GM18909 (cell line): ENCODE measurements around the gene ADPRHL1.
"Not testable (repeated sequence)": the region's sequence is repeated elsewhere in the genome, so short reads cannot be mapped to it uniquely, and the experiment has no call there.

Source experiments
- ATAC-seq: cut with Tn5 transposase; IDR thresholded peaks from one replicate; pipeline ENCODE4 v1.9.1; 2021; ENCODE audit warnings: mild to moderate bottlenecking; ENCODE audit not compliant: unreplicated experiment, poor library complexity

The ADPRHL1 gene

DNA sequence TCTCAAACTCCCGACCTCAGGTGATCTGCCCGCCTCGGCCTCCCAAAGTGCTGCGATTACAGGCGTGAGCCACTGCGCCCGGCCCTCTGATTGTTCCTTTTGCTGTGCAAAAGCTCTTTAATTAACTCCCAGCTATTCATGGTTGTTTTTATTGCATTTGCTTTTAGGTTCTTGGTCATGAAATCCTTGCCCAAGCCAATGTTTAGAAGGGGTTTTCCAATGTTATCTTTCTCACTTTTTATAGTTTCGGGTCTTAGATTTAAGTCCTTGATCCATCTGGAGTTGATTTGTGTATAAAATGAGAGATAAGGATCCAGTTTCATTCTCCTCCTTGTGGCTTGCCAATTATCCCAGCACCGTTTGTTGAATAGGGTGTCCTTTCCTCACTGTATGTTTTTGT lies 70.2 kb downstream of the ADPRHL1 start:
- ATAC-seq, result no peak

DNA sequence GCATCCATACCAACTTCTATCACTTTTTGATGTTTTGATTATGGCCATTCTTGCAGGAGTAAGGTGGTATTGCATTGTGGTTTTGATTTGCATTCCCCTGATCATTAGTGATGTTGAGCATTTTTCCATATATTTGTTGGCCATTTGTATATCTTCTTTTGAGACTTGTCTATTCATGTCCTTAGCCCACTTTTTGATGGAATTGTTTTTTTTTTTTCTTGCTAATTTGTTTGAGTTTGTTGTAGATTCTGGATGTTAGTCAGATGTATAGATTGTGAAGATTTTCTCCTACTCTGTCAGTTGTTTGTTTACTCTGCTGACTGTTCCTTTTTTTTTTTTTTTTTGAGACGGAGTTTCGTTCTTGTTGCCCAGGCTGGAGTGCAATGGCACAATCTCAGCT lies 70.7 kb downstream of the ADPRHL1 start:
- not testable (repeated sequence) for ATAC-seq

- ATAC-seq, result no peak
These were observed 74.5 kb downstream of the ADPRHL1 start for GRCh38 chr13:113378825-113379224.

- ATAC-seq, result no peak
These were observed 78.6 kb downstream of the ADPRHL1 start for GRCh38 chr13:113374511-113375175.

DNA sequence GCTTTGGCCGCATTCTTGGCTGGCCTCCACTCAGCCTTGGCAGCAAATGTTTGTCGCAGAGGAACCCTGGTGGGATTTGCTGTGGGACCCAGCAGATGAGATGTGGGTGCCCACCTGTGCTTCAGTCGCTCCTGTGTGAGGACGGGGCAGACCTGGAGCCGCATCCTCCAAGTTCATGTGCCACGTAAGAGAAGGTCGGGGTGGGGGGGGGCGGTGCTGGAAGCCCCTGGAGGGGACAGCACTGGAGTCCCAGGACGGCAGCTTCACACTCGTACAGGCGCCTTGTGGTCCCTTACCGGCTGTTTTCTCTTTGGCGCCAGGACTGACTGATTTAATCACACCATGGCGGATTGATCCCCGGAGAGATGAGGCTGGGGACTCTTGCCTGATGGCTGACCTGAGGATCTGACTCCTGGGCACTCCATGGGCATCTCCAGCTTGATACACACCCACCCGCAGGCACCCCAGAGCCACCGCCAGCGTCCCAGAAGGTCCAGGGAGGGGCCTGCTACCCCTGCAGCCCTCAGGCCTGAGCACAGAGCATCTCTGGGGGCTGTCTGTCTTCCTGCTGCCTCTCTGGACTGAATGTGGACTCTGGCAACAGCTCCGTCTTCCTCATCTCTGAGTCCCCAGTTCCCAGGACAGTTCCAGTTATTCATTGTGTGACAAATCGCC lies 79.3 kb downstream of the ADPRHL1 start:
- no peak for ATAC-seq

- not testable (repeated sequence) for ATAC-seq
These were observed 81.6 kb downstream of the ADPRHL1 start for GRCh38 chr13:113371701-113372100.

DNA sequence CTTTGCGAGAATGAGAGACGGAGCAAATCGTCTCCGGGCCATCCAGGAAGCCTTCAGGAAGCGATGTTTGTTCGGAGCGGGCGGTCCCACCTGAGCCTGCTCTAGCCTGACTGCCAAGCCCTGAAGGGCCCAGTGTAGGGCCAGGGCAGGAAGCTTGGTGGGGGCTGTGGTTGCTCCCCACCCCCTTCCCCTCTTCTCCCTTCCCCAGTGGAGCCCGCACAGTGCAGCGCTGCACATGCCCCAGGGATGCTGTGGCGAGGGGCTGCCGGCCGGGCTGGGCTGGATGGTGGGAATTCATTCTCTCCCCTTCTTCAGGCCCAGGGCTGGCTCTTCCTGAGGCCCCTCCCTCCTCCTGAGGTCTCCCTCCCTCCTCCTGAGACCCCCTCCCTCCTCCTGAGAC lies 82.2 kb downstream of the ADPRHL1 start:
- no peak for ATAC-seq

- no peak for ATAC-seq
These were observed 83.4 kb downstream of the ADPRHL1 start for GRCh38 chr13:113369881-113370280.

- ATAC-seq, result no peak
These were observed 84.1 kb downstream of the ADPRHL1 start for GRCh38 chr13:113369189-113369588.

- ATAC-seq, result not testable (repeated sequence)
These were observed 84.9 kb downstream of the ADPRHL1 start for GRCh38 chr13:113368353-113368752.

DNA sequence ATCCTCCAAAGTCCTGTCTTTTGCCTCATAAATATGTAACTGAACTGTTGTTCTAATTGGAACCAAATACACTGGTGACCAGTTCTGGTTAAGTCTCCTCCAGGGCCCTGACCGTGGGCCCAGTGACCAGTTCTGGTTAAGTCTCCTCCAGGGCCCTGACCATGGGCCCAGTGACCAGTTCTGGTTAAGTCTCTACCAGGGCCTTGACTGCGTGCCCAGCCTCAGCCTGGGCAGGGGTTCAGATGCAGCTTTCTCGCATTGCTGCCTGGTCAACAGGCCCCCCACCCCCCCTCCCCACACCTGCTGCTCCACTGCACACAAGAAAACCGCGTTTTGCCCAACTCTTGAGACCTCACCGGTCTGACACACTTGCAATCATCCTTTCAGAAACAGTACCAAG lies 85.5 kb downstream of the ADPRHL1 start:
- ATAC-seq, result no peak

DNA sequence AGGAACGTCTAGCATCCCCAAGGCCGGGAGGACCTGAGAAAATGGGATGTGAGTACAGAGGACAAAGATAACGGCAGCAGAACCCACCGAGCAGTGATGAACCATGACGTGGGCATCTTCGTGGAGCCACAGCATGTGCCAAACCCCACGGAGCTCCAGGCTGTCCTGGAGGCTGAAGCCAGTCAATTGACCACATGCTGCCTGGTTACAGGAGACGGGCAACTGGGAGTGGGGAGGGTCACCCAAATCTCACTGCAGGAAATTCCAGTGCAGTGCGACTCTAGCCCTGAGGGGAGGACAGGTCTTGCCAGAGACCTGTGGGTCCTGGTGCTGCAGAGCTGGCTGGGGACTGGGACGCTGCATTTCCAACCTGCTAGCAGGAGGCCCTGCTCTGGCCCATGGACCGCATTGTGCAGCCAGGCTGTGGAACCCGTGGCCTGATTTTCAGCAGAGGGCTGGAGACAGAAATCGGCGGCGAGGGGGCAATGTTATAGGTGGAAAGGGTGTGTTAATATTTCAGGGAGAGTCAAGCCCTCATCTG lies 86.2 kb downstream of the ADPRHL1 start:
- ATAC-seq, result no peak

DNA sequence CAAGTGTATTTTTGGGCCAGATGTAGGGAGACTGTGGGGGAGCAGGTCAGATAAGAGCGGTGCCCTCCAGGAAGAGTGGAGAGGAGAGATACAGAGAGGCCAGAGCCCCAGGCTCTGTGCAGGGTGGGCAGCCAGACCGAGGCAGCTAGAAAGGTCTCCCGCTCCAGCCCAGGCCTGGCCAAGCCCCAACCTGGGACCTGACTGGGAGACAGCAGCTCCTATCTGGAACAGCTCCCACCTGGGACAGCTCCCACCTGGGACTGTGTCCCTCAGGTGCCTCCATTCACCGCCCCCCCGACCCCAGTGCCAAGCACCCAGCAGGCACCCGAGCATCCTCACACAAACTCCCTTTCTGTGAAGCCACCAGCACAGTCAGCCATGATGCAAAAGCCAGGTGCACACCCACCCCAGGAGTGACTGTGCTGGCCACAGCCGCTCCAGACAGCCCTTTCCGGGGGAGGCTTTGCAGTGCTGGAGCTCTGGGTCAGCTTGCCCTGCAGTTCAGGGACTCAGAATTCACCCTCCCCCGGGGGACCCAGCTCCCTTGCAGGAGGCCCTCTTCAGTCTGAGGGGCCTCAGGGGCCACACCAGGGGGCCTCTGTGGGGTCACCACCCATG lies 87.2 kb downstream of the ADPRHL1 start:
- ATAC-seq, result no peak

- ATAC-seq, result no peak
These were observed 87.7 kb downstream of the ADPRHL1 start for GRCh38 chr13:113365583-113365970.

DNA sequence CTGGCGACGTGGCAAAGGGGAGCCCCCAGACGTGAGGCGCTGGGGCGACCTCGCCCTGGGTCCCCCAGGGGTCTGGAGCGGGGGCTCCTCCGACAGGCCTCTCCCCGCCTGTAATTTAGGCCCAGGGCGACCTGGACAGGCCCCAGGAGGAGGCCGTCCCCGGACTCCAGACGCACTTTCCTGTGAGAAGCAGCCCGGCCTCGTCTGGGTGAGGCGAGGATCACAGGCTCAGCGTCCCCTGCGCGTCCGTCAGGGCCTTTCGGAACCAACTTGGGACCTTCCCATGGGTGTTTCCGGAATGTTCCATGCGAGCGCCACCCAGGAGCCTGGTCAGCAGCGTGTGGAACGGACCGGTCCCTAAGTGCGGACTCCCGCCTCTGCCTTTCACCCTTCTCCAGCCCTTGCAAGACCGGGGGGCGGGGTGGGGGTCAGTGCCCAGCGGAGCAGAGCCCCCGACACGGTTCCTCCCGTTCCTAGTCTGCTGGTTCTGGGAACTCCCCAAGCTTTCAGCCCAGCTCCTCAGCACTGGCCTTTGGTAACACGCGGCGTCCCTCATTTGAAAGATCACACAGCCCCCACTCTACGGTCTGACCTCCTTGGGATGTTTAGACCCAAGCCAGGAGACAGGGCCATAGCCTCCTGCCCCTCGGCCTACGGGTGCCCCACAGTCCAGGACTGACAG lies 88.2 kb downstream of the ADPRHL1 start:
- ATAC-seq, result no peak

DNA sequence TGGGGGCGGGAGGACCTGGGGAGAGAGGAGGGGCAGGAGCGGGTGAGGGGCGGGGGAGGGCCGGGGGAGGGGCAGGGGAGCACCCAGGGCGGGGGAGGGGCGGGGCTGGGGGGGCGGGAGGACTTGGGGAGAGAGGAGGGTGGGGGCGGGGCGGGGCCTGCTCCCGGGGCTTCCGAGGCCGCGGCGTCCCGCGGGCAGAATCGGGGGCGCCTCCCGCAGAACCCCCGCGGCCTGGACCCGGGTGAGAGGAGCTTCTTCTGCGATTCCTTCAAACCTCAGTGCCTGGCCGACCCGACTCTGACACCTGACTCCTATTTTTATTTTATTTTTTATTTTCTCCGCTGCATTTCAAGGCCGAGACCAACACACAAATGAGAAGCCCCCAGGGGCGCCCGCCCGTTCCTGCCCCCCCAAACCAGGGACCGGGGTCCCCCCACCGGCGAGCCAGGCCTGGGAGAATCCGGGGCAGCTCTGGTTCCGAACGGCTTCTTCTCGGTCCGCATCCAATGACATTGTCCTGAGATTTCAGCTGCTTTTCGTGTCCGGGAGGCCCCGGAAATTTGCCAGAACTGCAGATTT lies 88.9 kb downstream of the ADPRHL1 start:
- no peak for ATAC-seq

DNA sequence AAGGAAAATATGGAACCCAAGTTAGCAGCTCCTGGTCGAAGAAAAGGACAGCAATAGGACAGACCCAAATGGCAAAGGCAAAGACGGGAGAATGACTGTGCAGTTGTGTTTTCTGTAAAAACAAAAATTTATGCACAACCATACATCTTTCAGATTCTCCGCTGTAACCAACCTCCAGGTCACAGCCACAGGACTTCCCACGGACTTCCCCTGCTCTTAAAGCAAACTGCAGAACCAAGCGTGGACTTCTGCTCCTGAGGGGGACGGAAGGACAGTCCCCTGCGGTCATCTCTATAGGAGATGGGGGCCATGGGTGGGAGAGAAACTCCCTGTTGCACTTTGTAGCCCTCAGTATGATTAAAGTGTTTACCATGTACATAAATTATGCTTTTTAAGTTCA lies 91.9 kb downstream of the ADPRHL1 start:
- no peak for ATAC-seq

- ATAC-seq, result no peak
These were observed 92.8 kb downstream of the ADPRHL1 start for GRCh38 chr13:113360446-113360845.

DNA sequence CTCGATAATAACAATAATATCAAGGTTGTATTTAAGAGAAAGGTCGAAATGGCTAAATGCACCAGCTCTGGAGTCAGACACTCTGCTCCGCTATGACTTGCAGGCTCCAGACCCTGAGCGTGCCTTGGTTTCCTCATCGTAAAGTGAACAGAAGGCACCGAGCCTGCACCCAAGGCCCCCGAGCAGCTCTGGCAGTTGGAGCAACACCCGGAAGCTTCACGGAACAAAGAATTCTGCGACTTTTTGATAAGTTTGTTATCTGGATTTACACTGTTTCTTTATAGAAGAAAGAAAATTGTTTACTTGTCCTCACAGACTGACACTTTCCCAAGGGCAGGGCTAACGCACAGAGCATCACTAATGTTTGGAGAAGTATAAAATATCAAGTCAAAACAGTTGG lies 93.7 kb downstream of the ADPRHL1 start:
- no peak for ATAC-seq

DNA sequence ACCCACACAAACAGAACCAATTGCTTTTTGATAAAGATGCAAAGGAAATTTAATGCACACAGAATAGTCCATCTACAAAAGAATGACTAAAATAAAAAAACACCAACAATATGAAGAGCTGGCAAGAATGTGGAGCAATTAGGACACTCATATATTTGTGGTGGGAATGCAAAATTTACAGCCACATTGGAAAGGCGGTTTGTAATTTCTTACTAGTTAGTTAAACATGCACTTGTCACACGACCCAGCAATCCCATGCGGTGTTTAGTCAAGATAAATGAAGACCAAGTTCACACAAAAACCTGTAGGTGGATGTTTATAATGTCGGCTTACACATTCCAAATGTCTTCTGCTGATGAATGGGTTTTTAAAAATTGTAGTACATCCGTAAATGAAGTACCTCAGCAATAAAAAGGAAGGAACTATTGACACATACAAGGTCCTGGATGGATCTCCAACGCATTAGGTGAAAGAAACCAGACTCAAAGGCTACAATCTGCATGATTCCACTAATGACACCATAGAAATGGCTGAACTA lies 94.6 kb downstream of the ADPRHL1 start:
- no peak for ATAC-seq
